IMR-90 (cell line): ENCODE measurements around the gene UBE2E2. TPM values are rescaled to one million over a fixed set of nuclear protein-coding genes. Genes with fewer than 3 reads are reported as not detected.

ENCODE experiments used
- ATAC-seq: fragments of 200-7000 bp; cut with Tn5 transposase; 2 replicates; pipeline ENCODE4 v1.9.1; 2020; ENCODE audit warnings: low read depth, mild to moderate bottlenecking, moderate library complexity
- BruUV-seq: library from RNA; stranded (reverse); fragments of 400-500 nt; replicated peaks from 2 replicates; lab custom pipeline; 2021; lab: Mats Ljungman, UMichigan
- CTCF ChIA-PET: fragments of 300-600 bp; formaldehyde crosslinking; extraction: SDS; loops from one replicate; lab custom pipeline; 2021; ENCODE audit warnings: antibody characterized with exemption; lab: Yijun Ruan, JAX
- POLR2A ChIA-PET: fragments of 300-600 bp; sonication (Branson Sonifier 250); formaldehyde crosslinking; loops from one replicate; lab custom pipeline; 2022; ENCODE audit warnings: antibody characterized with exemption; ENCODE audit not compliant: unreplicated experiment; lab: Charles Lee
- DNase-seq: peaks from one replicate; pipeline ENCODE4 v3.0.0; 2013
- H2AFZ ChIP-seq: replicated peaks from 2 replicates; pipeline ENCODE3; 2013; ENCODE audit warnings: low read length, mild to moderate bottlenecking; ENCODE audit not compliant: poor library complexity
- H2AK5ac ChIP-seq: 2 replicates; pipeline ENCODE4 v1.6.1; 2013; ENCODE audit warnings: low read depth, low read length, inconsistent platforms
- H2AK9ac ChIP-seq: replicated peaks from 2 replicates; pipeline ENCODE3; 2013; ENCODE audit warnings: mild to moderate bottlenecking, low read depth, low read length, moderate library complexity; ENCODE audit not compliant: poor library complexity
- H2BK120ac ChIP-seq: 2 replicates; pipeline ENCODE4 v1.6.1; 2013; ENCODE audit warnings: low read depth, low read length, inconsistent platforms
- H2BK15ac ChIP-seq: 3 replicates; pipeline ENCODE4 v1.6.1; 2013; ENCODE audit warnings: low read depth, low read length, inconsistent platforms
- H2BK20ac ChIP-seq: 2 replicates; pipeline ENCODE4 v1.6.1; 2013; ENCODE audit warnings: low read depth, mild to moderate bottlenecking, inconsistent platforms, low read length, moderate library complexity
- H2BK5ac ChIP-seq: 2 replicates; pipeline ENCODE4 v1.6.1; 2013; ENCODE audit warnings: mild to moderate bottlenecking, low read depth, low read length, inconsistent platforms; ENCODE audit not compliant: poor library complexity, severe bottlenecking
- H3K14ac ChIP-seq: replicated peaks from 2 replicates; pipeline ENCODE4 v1.6.1; 2013; ENCODE audit warnings: low read depth, low read length, inconsistent platforms
- H3K18ac ChIP-seq: 2 replicates; pipeline ENCODE4 v1.6.1; 2013; ENCODE audit warnings: low read depth, low read length, control low read depth
- H3K23ac ChIP-seq: 2 replicates; pipeline ENCODE4 v1.6.1; 2013; ENCODE audit warnings: low read depth, low read length, inconsistent platforms
- H3K27ac ChIP-seq: 2 replicates; pipeline ENCODE4 v1.5.1; 2013; ENCODE audit warnings: mild to moderate bottlenecking, control low read depth, low read length; ENCODE audit not compliant: insufficient read depth
- H3K27me3 ChIP-seq: 2 replicates; pipeline ENCODE4 v1.6.1; 2013; ENCODE audit warnings: low read length; ENCODE audit not compliant: control insufficient read depth, insufficient read depth
- H3K36me3 ChIP-seq: 2 replicates; pipeline ENCODE4 v1.6.1; 2013; ENCODE audit warnings: low read length, mixed read lengths; ENCODE audit not compliant: control insufficient read depth, insufficient read depth
- H3K4ac ChIP-seq: 2 replicates; pipeline ENCODE4 v1.6.1; 2013; ENCODE audit warnings: low read depth, low read length, inconsistent platforms
- H3K4me1 ChIP-seq: 2 replicates; pipeline ENCODE4 v1.6.1; 2013; ENCODE audit warnings: low read length, mixed read lengths; ENCODE audit not compliant: control insufficient read depth, insufficient read depth
- H3K4me2 ChIP-seq: 2 replicates; pipeline ENCODE4 v1.6.1; 2013; ENCODE audit warnings: low read depth, mild to moderate bottlenecking, control low read depth, low read length, moderate library complexity
- H3K4me3 ChIP-seq: 2 replicates; pipeline ENCODE4 v1.5.1; 2013; ENCODE audit warnings: low read depth, mild to moderate bottlenecking, control low read depth, low read length, moderate library complexity; ENCODE audit not compliant: insufficient read depth
- H3K56ac ChIP-seq: 2 replicates; pipeline ENCODE4 v1.6.1; 2013; ENCODE audit warnings: low read length, inconsistent platforms; ENCODE audit not compliant: insufficient read depth; ENCODE audit errors: extremely low read depth
- H3K79me1 ChIP-seq, 2 experiments: 2 replicates each; pipeline ENCODE4 v1.6.1; 2013; ENCODE audit warnings: low read length in 2 of 2, inconsistent platforms in 1 of 2, low read depth in 1 of 2
- H3K9ac ChIP-seq: 2 replicates; pipeline ENCODE4 v1.6.1; 2013; ENCODE audit warnings: low read depth, low read length, control low read depth
- H3K9me1 ChIP-seq: 2 replicates; pipeline ENCODE4 v1.6.1; 2013; ENCODE audit warnings: low read length, inconsistent platforms; ENCODE audit not compliant: insufficient read depth
- H3K9me3 ChIP-seq: 2 replicates; pipeline ENCODE4 v1.6.1; 2013; ENCODE audit warnings: low read length; ENCODE audit not compliant: control insufficient read depth, insufficient read depth
- H4K20me1 ChIP-seq: 2 replicates; pipeline ENCODE4 v1.6.1; 2013; ENCODE audit warnings: low read length, inconsistent platforms; ENCODE audit not compliant: insufficient read depth
- H4K5ac ChIP-seq: 2 replicates; pipeline ENCODE4 v1.6.1; 2013; ENCODE audit warnings: mild to moderate bottlenecking, low read depth, low read length, control low read depth
- H4K8ac ChIP-seq, 2 experiments: 2 replicates each; pipeline ENCODE4 v1.6.1; 2013; ENCODE audit warnings: low read depth in 2 of 2, low read length in 2 of 2, control low read depth in 1 of 2, inconsistent platforms in 1 of 2
- H4K91ac ChIP-seq: 2 replicates; pipeline ENCODE4 v1.6.1; 2013; ENCODE audit warnings: low read depth, low read length, inconsistent platforms; ENCODE audit not compliant: insufficient read depth
- BHLHE40 ChIP-seq: fragments of 150-350 bp; IDR thresholded peaks from 2 replicates; pipeline ENCODE4 v1.6.1; 2016; ENCODE audit warnings: mild to moderate bottlenecking, low read depth, low read length
- CTCF ChIP-seq: conservative IDR thresholded peaks from 2 replicates; pipeline ENCODE4 v1.5.1; 2012; ENCODE audit warnings: mild to moderate bottlenecking, low read depth, low read length, improper control_type of control experiment
- FOS ChIP-seq: fragments of 150-350 bp; IDR thresholded peaks from 2 replicates; pipeline ENCODE4 v1.6.1; 2016; ENCODE audit warnings: low read depth, low read length
- MAFK ChIP-seq: IDR thresholded peaks from 2 replicates; pipeline ENCODE4 v1.6.1; 2012; ENCODE audit warnings: low read depth, low read length, improper control_type of control experiment
- NFE2L2 ChIP-seq: fragments of 150-350 bp; IDR thresholded peaks from 2 replicates; pipeline ENCODE4 v1.6.1; 2016; ENCODE audit warnings: low read depth, mild to moderate bottlenecking, low read length
- RAD21 ChIP-seq: IDR thresholded peaks from 2 replicates; pipeline ENCODE4 v1.6.1; 2012; ENCODE audit warnings: low read length, improper control_type of control experiment
- RFX5 ChIP-seq: IDR thresholded peaks from 2 replicates; pipeline ENCODE4 v1.8.0; 2012; ENCODE audit warnings: low read depth, mild to moderate bottlenecking, low read length, moderate library complexity
- SMC3 ChIP-seq: fragments of 150-350 bp; IDR thresholded peaks from 2 replicates; pipeline ENCODE4 v1.6.1; 2016; ENCODE audit warnings: low read depth, mild to moderate bottlenecking, antibody characterized with exemption, low read length, moderate library complexity
- USF2 ChIP-seq: fragments of 150-350 bp; IDR thresholded peaks from 2 replicates; pipeline ENCODE4 v1.6.1; 2017; ENCODE audit warnings: mild to moderate bottlenecking, antibody characterized with exemption, low read length, low read depth
- dilution Hi-C: fragments of 300-500 bp; cut with HindIII; formaldehyde crosslinking; loops from one replicate; pipeline ENCODE4 v1.14.3; 2018; ENCODE audit warnings: low sequenced_read_pairs; ENCODE audit not compliant: unreplicated experiment
- in situ Hi-C: fragments of 300-500 bp; cut with MboI; formaldehyde crosslinking; loops from 3 replicates; pipeline ENCODE4 v1.14.3; 2019; ENCODE audit warnings: low sequenced_read_pairs, inconsistent platforms, mixed read lengths
- intact Hi-C: fragments of 100-400 bp; cut with micrococcal nuclease; formaldehyde crosslinking; loops from 2 replicates; pipeline ENCODE4 v1.10.0; 2022
- polyA plus RNA-seq, 3 experiments: library from polyadenylated mRNA; depleted of rRNA; stranded (reverse); fragments of >200 nt; gene quantifications; 2 replicates each; pipeline ENCODE4 v1.2.3, GENCODE V29; 2012; ENCODE audit warnings: low replicate concordance in 1 of 3
- total RNA-seq: library from RNA; depleted of rRNA; stranded (reverse); fragments of >200 nt; gene quantifications from 2 replicates; pipeline ENCODE4 v1.2.3, GENCODE V29; 2012

The UBE2E2 gene
- total and polyA plus RNA-seq, 2 of the 4 experiments (the other 2 are of a cell fraction): 18.6 to 32.7 TPM

GRCh38 chr3:23493889-23494288 is 290.8 kb downstream of the UBE2E2 start:
- Histone ChIP-seq H4K91ac (no peak overlapping the region), H4K20me1 (no peaks in the 10 kb centered on the region), H2BK120ac (no peak overlapping the region), H3K4me2 (no peak overlapping the region), H3K27ac (no peak overlapping the region), H2BK20ac (no peak overlapping the region), H3K9me1 (no peaks in the 10 kb centered on the region; the same call in 1 of the 2 replicates), H3K9me3 (no peaks in the 10 kb centered on the region), H3K18ac (no peak overlapping the region), H2AK5ac (no peak overlapping the region), H3K4me1 (peaks cover 4% of the 10 kb centered on the region), H2BK5ac (no peak overlapping the region), H3K79me1 (peaks cover 0 to 8% of the 10 kb centered on the region in 2 experiments; a peak in 1 of 4 replicates), H3K4me3 (no peak overlapping the region), H2AK9ac (no peak overlapping the region), H4K5ac (no peak overlapping the region), H3K4ac (no peak overlapping the region), H4K8ac (no peak overlapping the region), H3K9ac (no peak overlapping the region), H3K14ac (no peak overlapping the region), H2AFZ (no peak overlapping the region), H3K23ac (no peak overlapping the region), H3K36me3 (no peaks in the 10 kb centered on the region), H3K27me3 (no peaks in the 10 kb centered on the region), H3K56ac (no peak overlapping the region), H2BK15ac (no peak overlapping the region)
- in situ Hi-C loops: no loop called here
- ChIA-PET CTCF (interaction anchor here (0.9 kb wide), 1 partner anchor 9 kb away, joined by 3 read pairs; no protein-coding TSS in a partner anchor), POLR2A (no interaction called here)
- intact Hi-C loops: no loop called here
- ATAC-seq: no peak
- no peak for DNase-seq
- dilution Hi-C loops: no loop called here
- TF ChIP-seq RFX5 (no peak), RAD21 (no peak), CTCF (no peak), FOS (no peak), BHLHE40 (no peak), NFE2L2 (no peak), USF2 (no peak), MAFK (no peak), SMC3 (no peak)
- no TSS peak for BruUV-seq
